ENCODE measurements around the gene MRPL55. TPM values are rescaled to one million over a fixed set of nuclear protein-coding genes. Genes with fewer than 3 reads are reported as not detected.

The MRPL55 gene
- total RNA-seq, 1 donor from 2014 or later: 43.2 TPM

DNA sequence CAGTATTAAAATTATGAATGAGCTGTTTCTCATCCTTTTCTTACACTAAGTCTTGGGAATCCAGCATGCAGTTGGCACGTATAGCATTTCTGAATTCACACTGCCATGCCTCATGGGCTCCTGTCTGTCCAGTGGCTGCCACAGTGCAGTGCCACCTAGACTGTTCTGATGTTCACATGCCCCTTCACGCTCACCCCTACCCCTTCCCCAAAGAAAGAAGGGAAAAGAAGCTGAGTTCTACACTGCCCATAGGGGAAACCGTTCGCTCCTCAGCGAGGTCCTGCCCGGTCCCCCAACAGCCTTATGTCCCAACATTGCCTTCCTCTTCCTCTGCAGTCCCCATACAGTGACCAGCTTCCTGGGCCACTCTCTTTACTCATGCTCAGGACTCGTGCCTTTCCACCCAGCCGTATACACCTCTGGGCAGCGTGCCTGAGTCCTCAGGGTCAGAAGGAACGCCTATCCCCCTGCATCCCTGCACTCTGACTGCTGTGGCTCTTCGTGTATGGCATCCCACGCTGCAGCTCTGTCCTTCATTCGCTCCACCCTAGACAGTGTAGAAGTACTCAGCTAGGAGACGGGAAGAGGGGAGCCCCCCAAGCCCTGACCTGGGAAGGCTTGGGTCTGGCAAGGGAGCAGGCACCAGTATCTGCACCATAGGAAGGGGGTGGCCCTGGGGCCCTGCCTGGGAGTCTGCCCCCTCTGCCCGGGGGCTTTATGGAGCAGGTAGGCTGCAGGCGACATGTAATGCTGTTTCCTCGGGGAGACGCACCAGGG, 50.7 kb downstream of the MRPL55 start:
- Histone ChIP-seq H3K27me3 (ENCODE audit: control insufficient read depth, insufficient read depth, low read length) (peaks cover 6% of the 10 kb centered on the region), H3K36me3 (ENCODE audit: control insufficient read depth, insufficient read depth, low read length) (no peaks in the 10 kb centered on the region), H3K4me3 (ENCODE audit: low read depth, low read length) (no peak overlapping the region)
- TF ChIP-seq, protein P1, sequence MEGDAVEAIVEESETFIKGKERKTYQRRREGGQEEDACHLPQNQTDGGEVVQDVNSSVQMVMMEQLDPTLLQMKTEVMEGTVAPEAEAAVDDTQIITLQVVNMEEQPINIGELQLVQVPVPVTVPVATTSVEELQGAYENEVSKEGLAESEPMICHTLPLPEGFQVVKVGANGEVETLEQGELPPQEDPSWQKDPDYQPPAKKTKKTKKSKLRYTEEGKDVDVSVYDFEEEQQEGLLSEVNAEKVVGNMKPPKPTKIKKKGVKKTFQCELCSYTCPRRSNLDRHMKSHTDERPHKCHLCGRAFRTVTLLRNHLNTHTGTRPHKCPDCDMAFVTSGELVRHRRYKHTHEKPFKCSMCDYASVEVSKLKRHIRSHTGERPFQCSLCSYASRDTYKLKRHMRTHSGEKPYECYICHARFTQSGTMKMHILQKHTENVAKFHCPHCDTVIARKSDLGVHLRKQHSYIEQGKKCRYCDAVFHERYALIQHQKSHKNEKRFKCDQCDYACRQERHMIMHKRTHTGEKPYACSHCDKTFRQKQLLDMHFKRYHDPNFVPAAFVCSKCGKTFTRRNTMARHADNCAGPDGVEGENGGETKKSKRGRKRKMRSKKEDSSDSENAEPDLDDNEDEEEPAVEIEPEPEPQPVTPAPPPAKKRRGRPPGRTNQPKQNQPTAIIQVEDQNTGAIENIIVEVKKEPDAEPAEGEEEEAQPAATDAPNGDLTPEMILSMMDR (IDR thresholded peaks at IDR 0.05; ENCODE audit: insufficient read depth, low read length, severe bottlenecking): no peak
- DNase-seq (ENCODE audit: low read depth) (no peak), FAIRE-seq (peak; percentile 23)

Other genes starting within 250 kb of the MRPL55 start
- 4.2 and 7.3 TPM in 2 replicates for gene WNT9A, start 161.4 kb downstream of the MRPL55 start, total RNA-seq
- not detected in 2 replicates for gene WNT3A, start 102.3 kb downstream of the MRPL55 start, total RNA-seq
- 240 and 297 TPM in 2 replicates for gene ARF1, start 26.6 kb downstream of the MRPL55 start, total RNA-seq
- gene C1orf35, start 6.0 kb downstream of the MRPL55 start, total RNA-seq: 16.1 and 17.1 TPM in 2 replicates
- gene GUK1, start 31.0 kb upstream of the MRPL55 start, total RNA-seq: 519 and 695 TPM in 2 replicates
- 2.9 and 5.5 TPM in 2 replicates for gene GJC2, start 40.6 kb upstream of the MRPL55 start, total RNA-seq
- gene IBA57, start 56.5 kb upstream of the MRPL55 start, total RNA-seq: 2.0 and 2.6 TPM in 2 replicates
- gene OBSCN, start 98.7 kb upstream of the MRPL55 start, total RNA-seq: 6.3 and 7.6 TPM in 2 replicates

Data from bronchial epithelial cell (primary cell).